Vagina (tissue), 2 donors: Measurements from ENCODE around the gene SLC39A11.

Source experiments
- CTCF ChIP-seq, 3 experiments: fragments of 450-650 bp in 2 of 3; fragments of 200-600 bp in 1 of 3; sonication (generic) in 1 of 3; IDR thresholded peaks; one replicate each; pipeline ENCODE4 v1.5.1; 2017 to 2019; ENCODE audit warnings: antibody characterized with exemption in 3 of 3, mild to moderate bottlenecking in 2 of 3, moderate library complexity in 2 of 3
- POLR2A ChIP-seq, 2 donors: fragments of 450-650 bp; IDR thresholded peaks; one replicate each; pipeline ENCODE4 v1.6.1; 2017; ENCODE audit warnings: antibody characterized with exemption in 2 of 2, mild to moderate bottlenecking in 2 of 2, moderate library complexity in 2 of 2

GRCh38 chr17:72952220-72952619 lies 140.3 kb downstream of the SLC39A11 start:
- TF ChIP-seq POLR2A (IDR thresholded peaks at IDR 0.05) = no peak
- TF ChIP-seq CTCF (IDR thresholded peaks at IDR 0.05) = no peak
